ENCODE data around the gene RIC3. TPM values are rescaled to one million over a fixed set of nuclear protein-coding genes. Genes with fewer than 3 reads are reported as not detected.

Gene RIC3
- total RNA-seq, 1 donor from 2014 or later = 6.0 TPM

- no peak for DNase-seq (ENCODE audit: low spot score)
These were observed 78.9 kb downstream of the RIC3 start for GRCh38 chr11:8089791-8090510.

GRCh38 chr11:8087756-8088155, 81.1 kb downstream of the RIC3 start:
- DNase-seq (ENCODE audit: low spot score) = no peak

- DNase-seq (ENCODE audit: low spot score) = no peak
These were observed 81.6 kb downstream of the RIC3 start for GRCh38 chr11:8087185-8087584.

GRCh38 chr11:8086571-8086970, 82.3 kb downstream of the RIC3 start:
- DNase-seq (ENCODE audit: low spot score) = no peak

- DNase-seq (ENCODE audit: low spot score) = no peak
These were observed 82.8 kb downstream of the RIC3 start for GRCh38 chr11:8086001-8086479.

GRCh38 chr11:8085011-8085645, 83.7 kb downstream of the RIC3 start:
- no peak for DNase-seq (ENCODE audit: low spot score)

GRCh38 chr11:8084352-8084751, 84.5 kb downstream of the RIC3 start:
- no peak for DNase-seq (ENCODE audit: low spot score)

GRCh38 chr11:8083871-8084281, 84.9 kb downstream of the RIC3 start:
- no peak for DNase-seq (ENCODE audit: low spot score)

- no peak for DNase-seq (ENCODE audit: low spot score)
These were observed 85.8 kb downstream of the RIC3 start for GRCh38 chr11:8083088-8083395.

- DNase-seq (ENCODE audit: low spot score) = peak; percentile 94
These were observed 86.3 kb downstream of the RIC3 start for GRCh38 chr11:8082391-8083087.

GRCh38 chr11:8081591-8082250, 87.1 kb downstream of the RIC3 start:
- DNase-seq (ENCODE audit: low spot score) = peak; percentile 54

- peak; percentile 70 for DNase-seq (ENCODE audit: low spot score)
These were observed 87.9 kb downstream of the RIC3 start, which contains the start of gene TUB for GRCh38 chr11:8080674-8081590. TSS of gene TUB (plus strand) at chr11:8081211. CDS start at chr11:8081511, 300 bp downstream.

GRCh38 chr11:8080069-8080670, 88.7 kb downstream of the RIC3 start:
- no peak for DNase-seq (ENCODE audit: low spot score)

- no peak for DNase-seq (ENCODE audit: low spot score)
These were observed 89.6 kb downstream of the RIC3 start for GRCh38 chr11:8079111-8079675.

GRCh38 chr11:8075119-8075726, 93.6 kb downstream of the RIC3 start:
- no peak for DNase-seq (ENCODE audit: low spot score)

GRCh38 chr11:8071616-8072581, 96.9 kb downstream of the RIC3 start:
- DNase-seq (ENCODE audit: low spot score) = no peak

GRCh38 chr11:8070417-8071115, 98.3 kb downstream of the RIC3 start:
- DNase-seq (ENCODE audit: low spot score) = peak; percentile 79

GRCh38 chr11:8069771-8070170, 99.1 kb downstream of the RIC3 start:
- no peak for DNase-seq (ENCODE audit: low spot score)
